SH-SY5Y (cell line): Measurements from ENCODE around the gene RARG.

Experiments used
- GATA2 ChIP-seq: IDR thresholded peaks from 2 replicates; pipeline ENCODE4 v1.6.1; 2011; ENCODE audit warnings: mild to moderate bottlenecking, low read depth, low read length
- GATA3 ChIP-seq: IDR thresholded peaks from 2 replicates; pipeline ENCODE4 v1.6.1; 2011; ENCODE audit warnings: low read depth, mild to moderate bottlenecking, low read length, moderate library complexity

The RARG gene

DNA sequence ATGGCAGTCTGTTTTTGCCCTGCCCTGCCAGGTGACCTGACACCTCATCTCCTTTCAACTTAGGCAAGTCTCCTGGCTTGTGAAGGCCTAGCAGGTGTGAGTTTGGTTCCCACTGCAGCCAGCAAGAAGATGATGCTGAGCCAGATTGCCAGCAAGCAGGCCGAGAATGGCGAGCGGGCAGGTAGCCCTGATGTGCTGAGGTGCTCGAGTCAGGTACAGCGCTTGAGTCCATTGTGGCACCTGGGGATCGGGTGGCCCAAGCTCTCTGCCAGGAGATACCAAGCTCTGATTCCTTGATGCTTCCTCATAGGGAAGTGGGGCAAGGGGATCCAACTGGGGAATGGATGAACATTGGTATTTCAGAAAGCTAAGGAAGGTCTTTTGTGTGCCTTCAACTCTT, 47.2 kb downstream of the RARG start:
- no peak for TF ChIP-seq GATA2
- no peak for TF ChIP-seq GATA3

DNA sequence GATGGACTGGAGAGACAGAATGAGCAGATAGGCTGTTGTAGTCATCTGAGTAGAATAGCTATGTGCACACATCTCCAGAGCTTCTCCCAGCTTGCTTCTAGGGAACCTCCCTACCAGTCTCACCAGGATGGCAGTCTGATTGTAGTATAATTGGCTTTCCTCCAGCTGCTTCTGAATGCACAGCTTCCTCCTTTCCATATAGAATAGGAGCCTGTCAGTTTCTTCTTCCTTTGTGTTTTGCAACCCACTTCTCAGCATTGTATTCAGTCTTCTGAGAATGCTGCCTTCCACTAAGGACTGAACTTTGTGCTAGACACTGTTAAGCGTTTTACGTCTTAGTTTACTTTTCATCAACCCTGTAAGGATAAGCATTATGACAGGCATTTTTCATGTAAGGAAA, 49.1 kb downstream of the RARG start:
- TF ChIP-seq GATA3 (no peak), GATA2 (no peak)

DNA sequence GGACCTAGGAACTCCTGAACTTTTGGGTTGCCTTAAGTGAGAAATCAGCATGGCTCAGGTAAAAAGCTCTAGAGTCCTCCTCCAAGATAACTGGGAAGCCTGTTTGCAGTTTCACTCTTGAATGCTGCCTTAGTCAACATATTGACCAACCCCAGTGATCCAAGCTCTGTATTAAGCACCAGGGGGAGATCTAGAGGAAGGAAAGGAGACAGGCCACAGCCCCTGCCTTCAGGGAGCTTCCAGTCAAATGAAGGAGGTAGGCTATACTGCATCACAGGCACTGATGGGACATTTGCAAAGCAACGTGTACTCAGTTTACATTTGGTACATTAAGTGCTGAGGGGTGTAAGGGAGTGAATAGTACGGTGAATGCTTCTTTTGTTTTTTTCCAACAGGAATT, 50.1 kb downstream of the RARG start:
- TF ChIP-seq GATA3 = no peak
- TF ChIP-seq GATA2 = no peak

DNA sequence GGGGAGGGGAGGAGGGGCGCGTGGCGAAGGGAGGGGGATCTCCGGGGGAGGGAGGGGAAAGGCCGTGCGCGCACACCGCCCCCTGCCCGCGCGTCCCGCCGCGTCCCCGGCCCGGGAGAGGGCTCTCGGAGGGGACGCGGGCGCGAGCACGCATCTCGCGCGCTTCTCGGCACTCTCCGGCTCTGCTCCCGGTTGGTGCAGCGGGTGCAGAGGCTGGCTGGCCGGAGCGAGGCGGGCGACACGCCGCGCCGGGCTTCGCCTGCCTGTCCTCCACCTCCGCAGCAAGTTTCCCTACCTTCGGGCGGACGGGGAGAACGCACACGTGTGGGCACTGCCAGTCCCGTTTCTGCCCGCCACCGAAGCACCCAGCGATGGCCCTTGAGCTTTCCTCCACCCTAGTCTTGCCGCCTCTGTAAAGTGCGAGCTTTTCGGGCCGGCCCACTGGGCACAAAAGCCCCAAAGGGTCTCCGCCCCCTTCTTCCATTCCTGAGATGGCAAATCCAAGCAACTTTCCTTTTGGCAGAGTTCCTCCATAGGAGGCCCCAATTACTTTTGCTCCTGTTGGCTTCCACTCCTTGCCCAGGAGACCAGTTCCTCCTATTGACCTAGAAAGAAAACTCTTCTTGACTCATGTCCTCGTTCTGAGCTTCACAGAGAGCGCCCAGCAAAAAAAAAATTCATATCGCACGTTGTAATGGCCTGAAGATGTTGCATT, 50.9 kb downstream of the RARG start:
- TF ChIP-seq GATA2 (no peak), GATA3 (no peak)

DNA sequence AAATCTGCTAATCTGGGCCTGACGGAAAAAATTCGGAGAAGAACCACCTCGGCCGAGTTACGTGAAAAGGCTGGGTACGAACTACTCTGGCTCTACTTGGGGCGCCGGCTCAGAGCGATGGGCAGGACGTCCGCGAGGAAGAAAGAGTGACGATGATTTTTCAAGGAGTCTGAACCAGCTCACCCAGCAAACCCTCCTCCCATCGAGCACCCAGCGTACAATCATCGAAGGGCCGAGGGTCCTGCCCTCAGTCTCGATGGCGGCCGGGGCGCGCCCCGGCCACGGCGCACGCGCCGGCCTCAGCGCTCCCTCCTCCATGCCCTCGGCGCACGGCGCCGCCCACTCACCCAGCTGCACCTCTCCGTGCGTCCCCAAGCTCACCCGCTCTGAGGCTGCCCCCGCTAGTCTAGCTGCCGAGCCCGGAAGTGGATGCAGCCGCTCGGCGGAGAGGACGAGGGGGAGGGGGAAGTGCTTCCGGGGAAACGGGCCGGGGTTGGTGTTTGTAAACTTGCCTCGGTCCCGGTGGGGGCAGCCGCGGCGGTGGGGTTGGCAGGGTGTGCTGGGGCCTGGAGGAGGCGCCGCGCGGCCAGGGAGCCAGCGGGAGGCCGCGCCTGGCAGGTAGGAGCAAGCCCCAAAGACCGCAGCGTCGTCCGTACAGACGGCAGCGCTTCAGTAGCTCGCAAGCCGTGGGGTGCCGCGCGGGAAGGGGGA, 51.6 kb downstream of the RARG start, which contains the start of the genes CSAD and ZNF740:
Gene CSAD (minus strand): TSS at position 706 of the 711 bp plus-strand sequence. CDS start 7,455 bp downstream, outside the sequence.
Gene ZNF740 (plus strand): TSS at position 503 of the 711 bp plus-strand sequence. CDS start 1,262 bp downstream, outside the sequence.
- no peak for TF ChIP-seq GATA2
- TF ChIP-seq GATA3 = no peak

DNA sequence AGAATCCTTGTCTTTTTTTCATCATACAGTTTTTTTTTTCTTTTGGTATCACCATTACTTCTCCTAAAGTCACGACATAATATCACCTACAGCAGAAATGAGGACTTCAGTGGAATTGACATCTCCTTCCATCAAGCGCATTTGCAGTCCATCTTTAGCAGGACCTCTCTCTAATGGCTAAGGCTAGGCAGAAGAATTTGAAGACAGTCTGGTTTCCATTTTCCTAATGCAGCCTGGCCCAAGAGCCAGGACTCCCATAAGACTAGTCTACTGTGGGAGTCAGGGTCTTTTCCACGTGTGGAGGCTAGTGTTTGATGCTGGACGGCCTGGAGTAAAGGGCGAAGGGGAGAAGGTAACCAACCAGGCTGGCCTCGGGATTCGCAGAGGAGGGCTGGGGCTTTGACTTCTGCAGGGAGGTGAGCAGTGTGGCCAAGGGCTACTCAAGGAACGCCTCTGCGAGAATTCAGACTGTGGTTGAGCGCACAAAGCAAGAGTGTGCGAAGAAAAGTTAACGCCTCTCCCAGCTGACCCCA, 52.3 kb downstream of the RARG start:
- TF ChIP-seq GATA3 (no peak), GATA2 (no peak)

DNA sequence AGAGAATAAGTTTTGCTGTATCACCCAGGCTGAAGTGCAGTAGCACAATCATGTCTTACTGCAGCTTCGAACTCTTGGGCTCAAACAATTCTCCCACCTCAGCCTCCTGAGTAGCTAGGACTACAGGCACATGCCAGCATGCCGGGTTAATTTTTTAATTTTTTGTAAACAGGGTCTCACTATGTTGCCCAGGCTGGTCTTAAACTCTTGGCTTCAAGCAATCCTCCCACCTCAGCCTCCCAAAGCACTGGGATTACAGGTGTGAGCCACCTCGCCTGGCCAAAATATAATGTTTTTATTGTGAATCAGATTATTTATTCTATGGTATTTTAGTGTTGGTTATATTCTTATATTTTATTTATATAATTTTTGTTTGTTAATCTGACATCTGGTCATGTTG, 55.3 kb downstream of the RARG start:
- TF ChIP-seq GATA2 (no peak), GATA3 (no peak)

DNA sequence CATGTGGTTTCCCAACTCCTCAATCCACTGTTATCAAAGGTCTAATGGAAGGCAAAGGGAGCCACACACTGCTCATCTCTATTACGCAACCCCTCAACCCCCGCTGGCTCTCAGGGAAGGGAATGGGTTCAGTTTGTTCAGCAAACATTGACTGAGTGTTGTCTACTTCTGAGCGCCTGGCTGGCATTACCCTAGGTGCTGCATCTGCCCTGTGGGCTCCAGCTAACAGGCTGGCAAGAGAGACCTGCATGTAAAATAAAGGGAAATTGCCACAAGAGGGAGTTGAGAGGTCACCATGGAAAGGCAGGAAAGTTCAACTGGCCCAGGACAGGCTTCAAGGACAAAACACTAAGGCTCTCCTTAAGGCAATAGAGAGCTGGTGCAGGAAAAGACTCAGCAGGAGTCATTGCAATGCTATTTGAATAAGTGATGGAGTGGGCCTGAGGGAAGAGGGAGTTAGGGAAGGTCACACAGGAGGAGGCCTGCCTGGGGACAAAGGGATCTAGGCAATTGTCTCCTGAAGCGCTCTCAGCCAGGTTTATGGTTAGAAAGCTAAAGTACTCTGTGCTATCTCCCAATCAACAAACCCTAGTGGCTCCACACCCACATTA, 57.0 kb downstream of the RARG start:
- TF ChIP-seq GATA2 (no peak), GATA3 (no peak)

DNA sequence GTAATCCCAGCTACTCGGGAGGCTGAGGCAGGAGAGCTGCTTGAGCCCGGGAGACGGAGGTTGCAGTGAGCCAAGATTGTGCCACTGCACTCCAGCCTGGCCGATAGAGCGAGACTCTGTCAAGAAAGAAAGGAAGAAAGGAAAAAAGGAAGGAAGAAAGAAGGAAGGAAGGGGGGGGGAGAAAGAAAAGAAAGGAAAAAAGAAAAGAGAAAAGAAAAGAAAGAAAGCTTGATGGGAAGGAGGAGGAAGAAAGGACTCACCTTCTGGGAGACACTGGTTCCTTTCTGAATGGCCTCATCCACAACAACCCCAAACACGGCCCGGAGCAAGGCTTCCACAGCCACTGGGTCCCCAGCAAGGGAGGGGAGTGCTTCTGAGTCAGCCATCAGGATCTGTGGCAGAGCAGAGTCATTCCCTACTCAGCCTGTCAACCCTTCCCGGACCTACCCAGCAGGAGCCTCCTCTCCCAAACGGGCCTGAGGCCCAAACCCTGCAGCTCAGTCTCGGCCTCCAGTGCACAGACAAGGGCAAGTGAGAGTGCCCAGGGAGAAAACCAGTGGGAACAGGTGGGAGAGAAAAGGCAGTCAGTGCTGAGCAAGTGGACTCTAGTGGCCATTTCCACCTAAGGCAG, 58.8 kb downstream of the RARG start:
- TF ChIP-seq GATA3 = no peak
- no peak for TF ChIP-seq GATA2

DNA sequence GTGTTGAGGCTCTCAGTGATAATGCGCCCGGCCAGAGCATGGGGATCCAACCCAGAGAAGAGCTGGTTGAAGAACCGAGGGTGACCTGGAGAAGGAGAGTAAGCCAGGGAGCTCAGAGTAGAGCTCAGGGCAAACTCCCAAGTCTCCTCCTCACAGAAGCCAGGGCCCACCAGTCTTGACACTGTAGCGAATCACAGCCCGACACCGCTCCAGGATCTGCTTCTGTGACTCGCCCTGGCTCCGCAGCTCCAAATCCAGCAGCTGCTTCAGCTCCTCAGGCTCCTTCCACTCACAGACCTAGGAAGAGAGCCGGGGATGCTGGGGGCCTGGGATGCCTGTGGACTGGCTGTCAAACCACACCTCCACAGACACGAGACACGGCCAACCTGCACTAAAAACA, 59.7 kb downstream of the RARG start:
- TF ChIP-seq GATA3 = no peak
- TF ChIP-seq GATA2 = no peak

DNA sequence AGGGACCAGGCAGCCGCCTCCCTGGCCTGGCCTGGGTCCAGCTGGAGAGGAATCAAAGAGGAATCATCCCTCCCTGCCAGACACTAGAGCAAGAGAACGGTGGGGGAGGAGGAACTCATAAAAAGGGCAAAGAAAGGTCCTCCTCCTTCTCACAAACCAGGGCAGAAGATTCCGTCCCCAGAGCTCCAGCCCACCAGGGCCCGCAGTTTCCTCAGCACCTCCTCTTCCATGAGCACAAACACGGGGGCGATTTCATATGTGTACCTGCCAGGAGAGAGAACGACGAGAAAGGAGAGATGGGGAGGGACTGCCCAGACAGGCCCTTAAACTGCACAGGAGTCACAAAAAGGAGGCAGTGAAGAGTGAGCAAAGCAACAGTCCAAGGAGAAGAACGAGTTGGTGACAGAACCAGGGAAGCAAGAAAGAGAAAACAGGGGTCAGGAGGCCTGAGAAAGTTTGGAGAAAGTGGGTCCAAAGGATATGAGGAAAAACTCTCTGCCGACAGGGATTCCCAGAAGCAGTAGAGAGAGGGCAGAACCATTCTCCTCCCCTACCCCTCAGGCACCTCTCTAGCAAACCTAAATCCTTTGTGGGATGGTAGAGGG, 60.2 kb downstream of the RARG start:
- TF ChIP-seq GATA3 = no peak
- no peak for TF ChIP-seq GATA2

DNA sequence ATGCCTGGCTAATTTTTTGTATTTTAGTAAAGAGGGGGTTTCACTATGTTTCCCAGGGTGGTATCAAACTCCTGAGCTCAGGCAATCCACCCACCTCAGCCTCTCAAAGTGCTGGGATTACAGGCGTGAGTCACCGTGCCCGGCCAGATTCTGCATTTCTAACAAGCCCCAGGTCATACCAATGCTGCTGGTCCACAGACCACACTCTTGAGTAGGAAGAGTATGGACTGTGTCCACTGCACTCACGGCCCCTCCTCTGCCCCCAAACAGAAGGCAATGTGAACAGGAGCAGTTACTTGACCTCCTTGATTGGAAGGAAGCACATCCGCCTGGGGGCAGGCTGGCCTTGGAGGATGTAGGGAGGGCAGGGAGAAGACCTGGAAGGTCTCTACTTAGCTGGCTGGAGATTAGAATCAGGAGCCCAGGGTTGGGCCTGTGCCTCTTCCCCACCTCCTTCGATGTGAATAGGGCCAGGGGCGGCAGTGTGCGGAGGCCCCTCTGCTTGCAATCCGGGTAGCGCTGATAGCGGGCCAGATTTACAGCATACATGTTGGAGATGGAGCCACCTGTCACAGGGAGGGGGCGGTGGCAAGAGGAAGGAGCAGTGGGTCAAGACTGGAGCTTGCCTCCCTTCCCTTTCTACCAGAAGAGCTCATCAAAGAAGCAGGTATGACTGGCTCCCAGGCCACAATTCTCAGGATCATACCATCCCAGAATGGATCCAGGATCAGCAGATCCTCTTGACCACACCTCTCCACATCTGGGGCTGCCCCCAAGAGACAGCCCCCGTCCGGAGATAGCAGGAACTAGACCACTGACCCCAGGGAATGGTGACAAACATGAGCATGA, 60.9 kb downstream of the RARG start:
- TF ChIP-seq GATA2 (no peak), GATA3 (no peak)

DNA sequence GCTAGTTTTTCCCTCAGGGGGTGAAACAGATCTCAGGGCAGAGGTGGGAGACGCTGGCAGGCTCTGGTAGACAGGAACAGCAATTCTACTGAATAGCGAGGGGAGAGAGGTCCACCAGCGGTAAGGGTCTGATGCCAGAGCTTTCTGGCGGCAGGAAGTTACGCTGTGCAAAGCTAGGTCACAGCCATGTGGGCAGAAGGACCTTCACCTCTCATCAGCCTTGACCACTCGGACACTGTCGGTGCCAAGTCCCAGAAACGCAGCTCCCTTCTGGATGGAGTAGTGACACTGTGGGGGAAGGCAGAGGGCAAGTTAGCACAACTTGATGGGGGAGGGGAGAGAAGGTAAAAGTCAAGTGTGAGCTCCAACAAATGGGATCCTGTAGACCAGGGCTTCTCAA, 61.8 kb downstream of the RARG start:
- no peak for TF ChIP-seq GATA2
- TF ChIP-seq GATA3 = no peak

DNA sequence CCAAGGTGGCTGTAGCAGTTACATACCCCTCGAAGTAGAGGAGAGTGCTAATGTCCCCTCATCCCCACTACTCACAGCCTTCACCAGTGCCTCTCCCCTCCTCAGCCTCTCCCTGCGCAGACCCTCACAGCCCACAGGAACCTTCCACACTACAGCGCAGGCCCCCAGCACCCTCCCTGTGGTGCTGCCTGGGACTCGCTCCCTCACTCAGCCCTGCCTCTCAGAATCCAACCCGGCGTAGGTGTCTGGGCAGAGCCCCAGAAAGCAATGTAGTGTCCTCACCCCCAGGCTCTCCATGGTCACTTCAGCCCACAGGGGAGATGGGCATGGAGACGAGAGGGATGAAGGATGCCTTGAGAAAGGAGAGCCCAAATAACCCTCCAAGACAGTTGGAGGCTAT, 62.4 kb downstream of the RARG start:
- no peak for TF ChIP-seq GATA2
